SK-N-SH treated with all-trans-retinoic acid at 6 μM for 48 hours (cell line): ENCODE measurements around the gene CCDC190.

ENCODE experiments used
- ATAC-seq: fragments of 200-7000 bp; cut with Tn5 transposase; 3 replicates; pipeline ENCODE4 v1.9.1; 2020; ENCODE audit warnings: mild to moderate bottlenecking, moderate library complexity
- ARNTL ChIP-seq: fragments of 450-650 bp; formaldehyde crosslinking; IDR thresholded peaks from 2 replicates; pipeline ENCODE4 v1.5.0; 2020; ENCODE audit warnings: low read depth, mild to moderate bottlenecking, moderate library complexity, borderline replicate concordance
- BACH2 ChIP-seq: fragments of 250-450 bp; sonication (Bioruptor Pico); IDR thresholded peaks from 2 replicates; pipeline ENCODE4 v1.9.0; 2021; ENCODE audit warnings: mild to moderate bottlenecking, borderline replicate concordance
- CREB5 ChIP-seq: fragments of 250-450 bp; sonication (Bioruptor Pico); IDR thresholded peaks from 2 replicates; pipeline ENCODE4 v1.5.1; 2020; ENCODE audit warnings: low read depth, mild to moderate bottlenecking, moderate library complexity
- CSDC2 ChIP-seq: fragments of 250-450 bp; sonication (Bioruptor Pico); IDR thresholded peaks from 2 replicates; pipeline ENCODE4 v1.5.0; 2020; ENCODE audit warnings: mild to moderate bottlenecking, moderate library complexity
- ESRRG ChIP-seq: fragments of 250-450 bp; sonication (Bioruptor Pico); IDR thresholded peaks from 2 replicates; pipeline ENCODE4 v1.6.1; 2021; ENCODE audit warnings: mild to moderate bottlenecking
- GLIS3 ChIP-seq: fragments of 250-450 bp; sonication (Bioruptor Pico); IDR thresholded peaks from 2 replicates; pipeline ENCODE4 v1.5.0; 2020; ENCODE audit warnings: mild to moderate bottlenecking, moderate library complexity
- OSR1 ChIP-seq: fragments of 250-450 bp; sonication (Bioruptor Pico); IDR thresholded peaks from 2 replicates; pipeline ENCODE4 v1.8.0; 2022; ENCODE audit warnings: moderate library complexity, mild to moderate bottlenecking, inconsistent platforms
- PATZ1 ChIP-seq: fragments of 250-450 bp; sonication (Bioruptor Pico); IDR thresholded peaks from 2 replicates; pipeline ENCODE4 v1.8.0; 2020; ENCODE audit warnings: mild to moderate bottlenecking, moderate library complexity, borderline replicate concordance
- POU6F1 ChIP-seq: fragments of 250-450 bp; sonication (Bioruptor Pico); IDR thresholded peaks from 2 replicates; pipeline ENCODE4 v1.8.0; 2021; ENCODE audit warnings: low read depth, mild to moderate bottlenecking, moderate library complexity, borderline replicate concordance
- PPARA ChIP-seq: fragments of 250-450 bp; sonication (Bioruptor Pico); IDR thresholded peaks from 2 replicates; pipeline ENCODE4 v1.5.0; 2020; ENCODE audit warnings: mild to moderate bottlenecking, borderline replicate concordance
- RARB ChIP-seq: fragments of 250-450 bp; sonication (Bioruptor Pico); IDR thresholded peaks from 2 replicates; pipeline ENCODE4 v1.8.0; 2021; ENCODE audit warnings: mild to moderate bottlenecking, moderate library complexity
- SNAI2 ChIP-seq: fragments of 250-450 bp; sonication (Bioruptor Pico); IDR thresholded peaks from 2 replicates; pipeline ENCODE4 v1.5.0; 2020; ENCODE audit warnings: mild to moderate bottlenecking, moderate library complexity
- TCF4 ChIP-seq: fragments of 250-450 bp; sonication (Bioruptor Pico); IDR thresholded peaks from 2 replicates; pipeline ENCODE4 v1.8.0; 2021; ENCODE audit warnings: mild to moderate bottlenecking, moderate library complexity, borderline replicate concordance
- TSHZ2 ChIP-seq: fragments of 250-450 bp; sonication (Bioruptor Pico); IDR thresholded peaks from 2 replicates; pipeline ENCODE4 v1.5.0; 2020; ENCODE audit warnings: mild to moderate bottlenecking, moderate library complexity
- ZC3H10 ChIP-seq: fragments of 250-450 bp; sonication (Bioruptor Pico); IDR thresholded peaks from 2 replicates; pipeline ENCODE4 v1.5.1; 2021; ENCODE audit warnings: mild to moderate bottlenecking, moderate library complexity
- ZFP3 ChIP-seq: fragments of 250-450 bp; sonication (Bioruptor Pico); IDR thresholded peaks from 2 replicates; pipeline ENCODE4 v1.5.0; 2020; ENCODE audit warnings: mild to moderate bottlenecking, moderate library complexity
- ZNF565 ChIP-seq: fragments of 450-650 bp; formaldehyde crosslinking; conservative IDR thresholded peaks from 2 replicates; pipeline ENCODE4 v1.5.0; 2020; ENCODE audit warnings: low read depth, mild to moderate bottlenecking, moderate library complexity
- ZNF70 ChIP-seq: fragments of 450-650 bp; formaldehyde crosslinking; IDR thresholded peaks from 2 replicates; pipeline ENCODE4 v1.5.0; 2020; ENCODE audit warnings: mild to moderate bottlenecking, moderate library complexity
- ZNF8 ChIP-seq: fragments of 450-650 bp; formaldehyde crosslinking; IDR thresholded peaks from 2 replicates; pipeline ENCODE4 v1.5.0; 2020; ENCODE audit warnings: mild to moderate bottlenecking, moderate library complexity

The CCDC190 gene

DNA sequence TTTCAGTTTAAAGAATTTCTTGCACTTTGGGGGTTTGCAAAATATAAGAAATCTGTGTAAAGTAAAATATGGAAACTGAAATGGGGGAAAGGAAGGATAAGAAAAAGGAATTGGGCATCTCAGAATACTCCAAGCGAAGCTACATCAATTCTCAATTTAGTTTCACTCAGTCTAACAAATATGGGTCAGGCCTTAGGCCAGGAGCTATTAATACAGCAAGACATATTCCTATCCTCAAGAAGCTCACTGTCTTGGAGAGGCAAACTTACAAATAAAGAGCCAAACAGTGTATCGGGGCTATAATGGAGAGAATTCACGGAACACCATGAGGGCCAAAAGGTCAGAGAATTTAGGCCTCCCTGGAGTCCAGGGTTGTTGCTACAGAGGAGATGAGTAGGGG is 43.0 kb upstream of the CCDC190 start (continued):
- TF ChIP-seq TSHZ2 (CRISPR knock-in tag) (no peak), PATZ1 (no peak), ARNTL (CRISPR knock-in tag) (no peak), BACH2 (CRISPR knock-in tag) (no peak), ZFP3 (CRISPR knock-in tag) (no peak), GLIS3 (CRISPR knock-in tag) (no peak), ZNF565 (CRISPR knock-in tag) (no peak), PPARA (no peak), TCF4 (CRISPR knock-in tag) (no peak), SNAI2 (no peak), POU6F1 (no peak)

GRCh38 chr1:162903246-162903645 is 42.3 kb upstream of the CCDC190 start:
- no peak for ATAC-seq
- TF ChIP-seq ZFP3 (CRISPR knock-in tag) (no peak), PPARA (no peak), POU6F1 (no peak), ARNTL (CRISPR knock-in tag) (no peak), GLIS3 (CRISPR knock-in tag) (no peak), TCF4 (CRISPR knock-in tag) (no peak), OSR1 (CRISPR knock-in tag) (no peak), RARB (CRISPR knock-in tag) (no peak), BACH2 (CRISPR knock-in tag) (no peak), ZNF8 (CRISPR knock-in tag) (no peak), SNAI2 (no peak), ZC3H10 (no peak)

DNA sequence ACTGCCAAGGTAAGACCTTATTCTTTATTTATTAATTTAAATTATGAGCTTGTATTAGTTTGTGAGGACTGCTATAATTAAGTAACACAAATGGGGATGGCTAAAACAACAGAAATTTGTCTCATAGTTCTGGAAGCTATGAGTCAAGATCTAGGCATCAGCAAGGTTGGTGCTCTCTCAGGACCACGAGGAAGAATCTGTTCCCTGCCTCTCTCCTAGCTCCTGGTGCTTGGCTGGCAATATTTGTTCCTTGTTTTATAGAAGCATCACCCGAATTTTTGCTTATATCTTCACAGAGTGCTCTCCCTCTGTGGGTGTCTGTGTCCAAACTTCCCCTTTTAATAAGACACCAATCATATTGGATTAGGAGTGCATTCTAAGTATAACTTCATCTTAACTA is 41.4 kb upstream of the CCDC190 start:
- TF ChIP-seq GLIS3 (CRISPR knock-in tag): no peak
- TF ChIP-seq RARB (CRISPR knock-in tag): no peak
- no peak for TF ChIP-seq ZC3H10
- TF ChIP-seq ESRRG (CRISPR knock-in tag): no peak
- no peak for TF ChIP-seq ZNF70
- TF ChIP-seq PPARA: no peak
- TF ChIP-seq CSDC2 (CRISPR knock-in tag): no peak
- no peak for TF ChIP-seq CREB5
- TF ChIP-seq PATZ1: no peak
- no peak for ATAC-seq
